ENCODE results near the gene TYROBP.
"Not testable (repeated sequence)": the region's sequence is repeated elsewhere in the genome, so short reads cannot be mapped to it uniquely, and the experiment has no call there.

TYROBP gene

GRCh38 chr19:35899547-35900214 lies 8.4 kb downstream of the TYROBP start:
- peak; percentile 81 for DNase-seq (ENCODE audit: low read depth)

GRCh38 chr19:35898499-35898809 lies 9.6 kb downstream of the TYROBP start:
- no peak for DNase-seq (ENCODE audit: low read depth)

GRCh38 chr19:35897706-35898451 lies 10.2 kb downstream of the TYROBP start:
- DNase-seq (ENCODE audit: low read depth): no peak

- DNase-seq (ENCODE audit: low read depth): no peak
These were observed 11.5 kb downstream of the TYROBP start for GRCh38 chr19:35896643-35897040.

- DNase-seq (ENCODE audit: low read depth): no peak
These were observed 12.0 kb downstream of the TYROBP start for GRCh38 chr19:35895911-35896642.

- no peak for DNase-seq (ENCODE audit: low read depth)
These were observed 13.8 kb downstream of the TYROBP start for GRCh38 chr19:35894342-35894741.

- not testable (repeated sequence) for DNase-seq (ENCODE audit: low read depth)
These were observed 16.3 kb downstream of the TYROBP start for GRCh38 chr19:35891819-35892218.

GRCh38 chr19:35890113-35890650 lies 17.9 kb downstream of the TYROBP start:
- no peak for DNase-seq (ENCODE audit: low read depth)

GRCh38 chr19:35889370-35890112 lies 18.6 kb downstream of the TYROBP start:
- DNase-seq (ENCODE audit: low read depth): no peak

- no peak for DNase-seq (ENCODE audit: low read depth)
These were observed 19.7 kb downstream of the TYROBP start for GRCh38 chr19:35888398-35888797.

- DNase-seq (ENCODE audit: low read depth): no peak
These were observed 20.9 kb downstream of the TYROBP start for GRCh38 chr19:35887197-35887596.

- DNase-seq (ENCODE audit: low read depth): no peak
These were observed 22.2 kb downstream of the TYROBP start for GRCh38 chr19:35885904-35886303.

GRCh38 chr19:35885225-35885738 lies 22.8 kb downstream of the TYROBP start:
- DNase-seq (ENCODE audit: low read depth): no peak

GRCh38 chr19:35883882-35884281 lies 24.2 kb downstream of the TYROBP start:
- DNase-seq (ENCODE audit: low read depth): no peak

GRCh38 chr19:35882114-35882832 lies 25.8 kb downstream of the TYROBP start:
- no peak for DNase-seq (ENCODE audit: low read depth)

- no peak for DNase-seq (ENCODE audit: low read depth)
These were observed 28.3 kb downstream of the TYROBP start for GRCh38 chr19:35879770-35880317.

- DNase-seq (ENCODE audit: low read depth): no peak
These were observed 29.0 kb downstream of the TYROBP start for GRCh38 chr19:35879068-35879467.

- no peak for DNase-seq (ENCODE audit: low read depth)
These were observed 33.6 kb downstream of the TYROBP start for GRCh38 chr19:35874392-35874930.

- no peak for DNase-seq (ENCODE audit: low read depth)
These were observed 35.9 kb downstream of the TYROBP start for GRCh38 chr19:35872180-35872579.

- no peak for DNase-seq (ENCODE audit: low read depth)
These were observed 36.5 kb downstream of the TYROBP start for GRCh38 chr19:35871611-35872010.

- no peak for DNase-seq (ENCODE audit: low read depth)
These were observed 37.3 kb downstream of the TYROBP start for GRCh38 chr19:35870798-35871197.
